Neural crest cell (in vitro differentiated cells): ENCODE measurements around the gene TSPYL4. TPM values are rescaled to one million over a fixed set of nuclear protein-coding genes. Genes with fewer than 3 reads are reported as not detected.

Experiments
- DNase-seq: peaks from one replicate; pipeline ENCODE4 v3.0.0; 2021; ENCODE audit warnings: low read depth, mixed read lengths, low spot score
- H3K27ac Mint-ChIP-seq: one replicate; pipeline ENCODE4 v1.8.0; 2021; ENCODE audit warnings: mild to moderate bottlenecking, mixed read lengths; ENCODE audit not compliant: unreplicated experiment
- H3K27me3 Mint-ChIP-seq: 2 replicates; pipeline ENCODE4 v1.8.0; 2021; ENCODE audit warnings: low read depth, mild to moderate bottlenecking, mixed read lengths
- H3K36me3 Mint-ChIP-seq: 2 replicates; pipeline ENCODE4 v1.8.0; 2021; ENCODE audit warnings: low read depth, mild to moderate bottlenecking, mixed read lengths
- H3K4me1 Mint-ChIP-seq: 2 replicates; pipeline ENCODE4 v1.8.0; 2021; ENCODE audit warnings: mixed read lengths
- H3K4me3 Mint-ChIP-seq: one replicate; pipeline ENCODE4 v1.8.0; 2021; ENCODE audit warnings: mild to moderate bottlenecking, mixed read lengths
- H3K9me3 Mint-ChIP-seq: 2 replicates; pipeline ENCODE4 v1.8.0; 2021; ENCODE audit warnings: mixed read lengths
- long read RNA-seq: library from polyadenylated mRNA; unstranded; transcript quantifications from one replicate; pipeline ENCODE4 v2.0.0, GENCODE V29; 2020
- total RNA-seq: library from RNA; stranded (reverse); gene quantifications from 2 replicates; pipeline ENCODE4 v1.2.1, GENCODE V29; 2021
- TF ChIP-seq, protein P1 (sequence below): fragments of 200-600 bp; sonication (generic); conservative IDR thresholded peaks from 2 replicates; pipeline ENCODE4 v1.5.0; 2021; ENCODE audit warnings: antibody characterized with exemption, mild to moderate bottlenecking

The TSPYL4 gene
- total RNA-seq = 55.0 and 55.6 TPM in 2 replicates
- long read RNA-seq, full-length matches to known transcripts = 4 of 6 reads
- long read RNA-seq, partial matches to known transcripts = 0 of 6 reads
- long read RNA-seq, other reads (novel, unspliced or antisense) = 2 of 6 reads

DNA sequence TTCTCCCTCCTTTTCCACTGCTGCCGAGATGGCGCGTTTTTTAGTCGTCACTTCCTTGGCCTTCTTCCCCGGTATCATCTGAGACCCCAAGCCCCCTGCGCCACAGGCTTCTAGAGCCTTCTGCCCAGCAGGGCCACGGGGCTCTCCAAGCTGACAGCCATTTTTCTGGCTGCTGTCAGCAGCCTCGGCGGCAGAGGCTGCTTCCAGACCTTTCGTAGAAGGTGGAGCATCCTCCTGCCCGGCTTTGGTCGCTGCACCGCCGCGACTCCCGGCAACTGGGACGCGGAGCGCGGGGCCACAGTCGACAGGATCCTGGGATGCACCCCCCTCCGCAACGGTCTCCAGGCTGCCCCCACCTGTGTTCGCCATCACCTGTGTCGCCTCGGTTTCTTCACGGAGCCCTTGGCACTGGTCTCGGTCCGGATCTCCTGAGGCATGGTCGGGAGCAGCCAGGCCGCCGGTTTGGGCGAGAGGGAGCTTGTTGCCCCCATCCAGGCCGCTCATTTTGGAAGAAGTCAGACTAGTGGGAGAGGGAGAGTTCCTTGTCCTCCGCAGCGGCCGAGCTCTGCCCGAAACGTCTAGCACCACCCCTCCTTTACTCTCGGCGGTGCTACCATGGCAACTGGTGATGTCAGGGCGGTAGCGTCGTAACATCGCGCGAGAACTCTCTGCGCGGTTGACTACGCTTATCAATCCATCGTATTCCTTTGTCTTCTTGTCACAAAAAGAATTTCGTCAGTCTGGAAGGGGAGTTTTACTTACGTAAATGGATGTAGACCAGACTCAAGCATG is at the start of gene TSPYL4:
TSS of gene TSPYL4 (minus strand) at position 571 of the 792 bp plus-strand sequence. CDS start at position 504, 67 bp downstream.
- TF ChIP-seq, protein P1, sequence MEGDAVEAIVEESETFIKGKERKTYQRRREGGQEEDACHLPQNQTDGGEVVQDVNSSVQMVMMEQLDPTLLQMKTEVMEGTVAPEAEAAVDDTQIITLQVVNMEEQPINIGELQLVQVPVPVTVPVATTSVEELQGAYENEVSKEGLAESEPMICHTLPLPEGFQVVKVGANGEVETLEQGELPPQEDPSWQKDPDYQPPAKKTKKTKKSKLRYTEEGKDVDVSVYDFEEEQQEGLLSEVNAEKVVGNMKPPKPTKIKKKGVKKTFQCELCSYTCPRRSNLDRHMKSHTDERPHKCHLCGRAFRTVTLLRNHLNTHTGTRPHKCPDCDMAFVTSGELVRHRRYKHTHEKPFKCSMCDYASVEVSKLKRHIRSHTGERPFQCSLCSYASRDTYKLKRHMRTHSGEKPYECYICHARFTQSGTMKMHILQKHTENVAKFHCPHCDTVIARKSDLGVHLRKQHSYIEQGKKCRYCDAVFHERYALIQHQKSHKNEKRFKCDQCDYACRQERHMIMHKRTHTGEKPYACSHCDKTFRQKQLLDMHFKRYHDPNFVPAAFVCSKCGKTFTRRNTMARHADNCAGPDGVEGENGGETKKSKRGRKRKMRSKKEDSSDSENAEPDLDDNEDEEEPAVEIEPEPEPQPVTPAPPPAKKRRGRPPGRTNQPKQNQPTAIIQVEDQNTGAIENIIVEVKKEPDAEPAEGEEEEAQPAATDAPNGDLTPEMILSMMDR = no peak
- Mint-ChIP-seq H3K27ac (no peak within 1 kb of the TSS), H3K36me3 (peaks cover 9% of the 10 kb centered on the region), H3K27me3 (no peaks in the 10 kb centered on the region), H3K4me1 (peaks cover 34% of the 10 kb centered on the region), H3K9me3 (no peaks in the 10 kb centered on the region), H3K4me3 (no peak within 1 kb of the TSS)
- DNase-seq = peak; percentile 78

DNA sequence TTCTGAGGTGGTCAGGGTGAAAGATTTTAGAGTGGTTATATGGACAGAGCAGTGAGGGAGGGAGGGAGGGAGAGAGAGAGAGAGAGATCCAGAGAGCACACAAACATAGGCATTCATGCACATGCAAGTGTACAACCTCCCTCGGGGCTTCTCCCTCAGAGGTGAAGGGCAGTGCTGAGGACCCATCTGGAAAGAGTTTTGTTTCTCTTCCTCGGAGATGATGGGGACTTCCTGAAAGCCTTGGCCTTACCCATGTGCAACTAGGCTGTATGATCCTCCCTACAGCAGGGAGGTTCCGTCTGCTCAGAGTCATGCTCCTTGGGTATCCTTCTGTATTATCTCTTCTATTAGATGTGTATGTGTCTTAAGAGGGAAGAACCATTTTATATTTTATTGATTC is 47.2 kb upstream of the TSPYL4 start:
- Mint-ChIP-seq H3K27ac (no peak overlapping the region), H3K9me3 (peaks cover 4% of the 10 kb centered on the region), H3K4me3 (no peak overlapping the region), H3K36me3 (peaks cover 3% of the 10 kb centered on the region), H3K4me1 (peaks cover 16% of the 10 kb centered on the region), H3K27me3 (no peaks in the 10 kb centered on the region)
- TF ChIP-seq, protein P1 = no peak
- DNase-seq = no peak

DNA sequence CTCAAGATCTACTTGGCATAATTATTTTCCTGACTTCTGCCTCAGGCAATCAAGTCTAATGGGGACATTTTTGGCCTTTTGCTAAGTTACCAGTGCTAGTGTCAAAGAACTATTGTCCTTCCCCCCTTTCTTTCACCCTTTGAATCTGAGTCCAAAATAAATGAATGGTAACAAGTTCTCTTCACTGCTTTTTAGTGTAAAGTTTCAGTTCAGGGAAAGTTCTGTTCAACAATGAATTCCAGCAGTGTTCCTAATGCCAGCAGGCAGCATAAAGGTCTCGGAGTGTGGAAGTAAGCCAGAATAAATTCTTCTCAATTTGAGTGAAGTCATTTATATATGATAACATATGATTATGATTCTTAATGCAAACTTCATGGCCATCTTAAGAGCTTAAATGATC is 46.7 kb upstream of the TSPYL4 start:
- Mint-ChIP-seq H3K9me3 (peaks cover 4% of the 10 kb centered on the region), H3K27ac (no peak overlapping the region), H3K36me3 (peaks cover 3% of the 10 kb centered on the region), H3K4me3 (no peak overlapping the region), H3K4me1 (peaks cover 16% of the 10 kb centered on the region), H3K27me3 (no peaks in the 10 kb centered on the region)
- DNase-seq = no peak
- TF ChIP-seq, protein P1 = no peak

DNA sequence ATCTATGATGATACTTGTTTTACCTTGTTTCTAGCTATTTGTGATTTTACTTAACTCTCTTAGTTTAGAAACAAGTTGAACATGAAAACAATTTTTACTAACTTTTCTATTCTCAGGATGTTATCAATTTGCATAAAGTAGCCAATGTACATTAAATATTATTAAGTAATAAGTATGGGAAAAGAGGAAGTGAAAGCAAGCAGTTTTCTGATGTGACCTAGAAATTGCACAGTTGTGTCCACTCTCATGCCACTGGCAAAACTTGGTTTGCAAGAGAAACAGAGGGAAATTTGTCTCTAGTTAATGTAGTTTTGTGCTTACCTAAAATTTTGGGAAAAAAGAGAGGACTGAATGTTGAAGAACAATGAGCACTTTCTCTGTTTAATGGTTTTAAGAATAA is 45.1 kb upstream of the TSPYL4 start:
- H3K27me3 Mint-ChIP-seq = no peaks in the 10 kb centered on the region
- TF ChIP-seq, protein P1 = no peak
- H3K27ac Mint-ChIP-seq = no peak overlapping the region
- H3K4me1 Mint-ChIP-seq = peaks cover 16% of the 10 kb centered on the region
- no peak for DNase-seq
- H3K9me3 Mint-ChIP-seq = peaks cover 4% of the 10 kb centered on the region
- peaks cover 6% of the 10 kb centered on the region for H3K36me3 Mint-ChIP-seq
- H3K4me3 Mint-ChIP-seq = no peak overlapping the region

DNA sequence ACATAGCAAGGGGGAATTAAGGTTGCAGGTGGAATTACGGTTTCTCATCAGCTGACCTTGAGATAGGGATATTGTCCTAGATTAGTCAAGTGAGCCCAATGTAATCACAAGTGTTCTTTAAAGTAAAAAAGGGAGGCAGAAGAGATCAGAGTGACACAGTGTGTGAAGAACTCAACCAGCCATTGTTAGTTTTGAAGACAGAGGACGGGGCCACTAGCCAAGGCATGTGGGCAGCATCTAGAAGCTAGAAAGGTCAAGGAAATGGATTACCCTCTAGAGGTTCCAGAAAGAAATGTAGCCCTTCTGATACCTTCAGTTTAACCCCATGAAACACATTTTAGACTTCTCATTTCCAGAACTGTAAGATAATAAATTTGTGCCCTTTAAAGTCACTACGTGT is 44.4 kb upstream of the TSPYL4 start:
- DNase-seq = no peak
- H3K9me3 Mint-ChIP-seq = peaks cover 4% of the 10 kb centered on the region
- peaks cover 6% of the 10 kb centered on the region for H3K36me3 Mint-ChIP-seq
- no peak overlapping the region for H3K4me3 Mint-ChIP-seq
- no peak overlapping the region for H3K27ac Mint-ChIP-seq
- H3K4me1 Mint-ChIP-seq = peaks cover 16% of the 10 kb centered on the region
- TF ChIP-seq, protein P1 = no peak
- no peaks in the 10 kb centered on the region for H3K27me3 Mint-ChIP-seq
